HFF-Myc (cell line): ENCODE data around the gene WWOX.

Source experiments
- DNase-seq: peaks from one replicate; pipeline ENCODE4 v3.0.0-alpha.2; 2011; ENCODE audit warnings: low read depth; ENCODE audit errors: extremely low read depth
- H3K4me3 ChIP-seq: replicated peaks from 2 replicates; pipeline ENCODE4 v1.5.1; 2011; ENCODE audit warnings: low read depth, mild to moderate bottlenecking, control low read depth, low read length
- CTCF ChIP-seq: IDR thresholded peaks from 2 replicates; pipeline ENCODE4 v1.5.1; 2012; ENCODE audit warnings: mild to moderate bottlenecking, low read depth, low read length, control low read depth; ENCODE audit errors: missing control alignments

The WWOX gene

DNA sequence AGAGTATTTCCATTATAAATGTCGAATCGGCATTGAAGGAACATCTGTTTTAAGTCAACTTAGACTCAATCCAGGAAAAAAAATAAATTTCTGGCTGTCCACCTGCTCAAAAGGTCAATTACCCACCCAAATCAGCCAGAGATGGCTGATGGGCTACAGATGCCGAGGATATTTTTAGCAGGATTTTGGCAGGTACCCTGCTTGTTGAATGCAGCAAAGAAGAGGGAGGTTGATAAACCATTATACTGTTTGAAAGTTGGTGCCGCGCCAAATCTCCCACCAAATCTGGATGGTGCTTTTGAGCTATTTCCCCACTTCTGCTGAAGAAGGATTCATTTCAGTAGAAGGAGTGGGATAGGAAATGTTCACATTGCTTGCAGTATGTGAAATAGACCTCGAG, 963.4 kb downstream of the WWOX start:
- TF ChIP-seq CTCF = no peak
- no peak for DNase-seq
- H3K4me3 ChIP-seq = no peak overlapping the region

GRCh38 chr16:79064256-79064972, 965.0 kb downstream of the WWOX start:
- no peak overlapping the region for H3K4me3 ChIP-seq
- no peak for TF ChIP-seq CTCF
- no peak for DNase-seq

- DNase-seq = no peak
- no peak overlapping the region for H3K4me3 ChIP-seq
- TF ChIP-seq CTCF = no peak
Measured at GRCh38 chr16:79066561-79066960, 967.1 kb downstream of the WWOX start.

- no peak for DNase-seq
- no peak for TF ChIP-seq CTCF
- H3K4me3 ChIP-seq = no peak overlapping the region
Measured at GRCh38 chr16:79067600-79067999, 968.1 kb downstream of the WWOX start.

DNA sequence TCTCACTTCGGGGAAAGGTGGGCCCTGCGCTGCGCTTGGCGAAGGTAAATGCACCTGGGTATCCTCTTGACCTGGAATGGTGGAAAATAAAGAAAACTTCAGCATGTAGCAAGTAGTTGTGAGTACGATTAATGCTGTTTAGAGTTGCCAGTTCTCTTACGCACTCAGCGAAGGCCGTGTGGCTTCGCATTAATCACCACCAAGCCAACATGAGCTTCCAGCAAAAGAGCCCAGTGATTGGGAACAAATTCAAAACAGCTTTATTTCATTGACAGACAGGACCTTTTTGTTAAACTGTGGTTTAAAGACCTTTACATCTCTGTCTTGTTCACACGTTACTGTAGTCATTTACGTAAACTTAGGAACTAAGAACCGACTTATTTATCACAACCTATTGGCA, 969.7 kb downstream of the WWOX start:
- no peak for DNase-seq
- no peak overlapping the region for H3K4me3 ChIP-seq
- TF ChIP-seq CTCF = no peak

- no peak overlapping the region for H3K4me3 ChIP-seq
- TF ChIP-seq CTCF = no peak
- no peak for DNase-seq
Measured at GRCh38 chr16:79069633-79070032, 970.2 kb downstream of the WWOX start.

DNA sequence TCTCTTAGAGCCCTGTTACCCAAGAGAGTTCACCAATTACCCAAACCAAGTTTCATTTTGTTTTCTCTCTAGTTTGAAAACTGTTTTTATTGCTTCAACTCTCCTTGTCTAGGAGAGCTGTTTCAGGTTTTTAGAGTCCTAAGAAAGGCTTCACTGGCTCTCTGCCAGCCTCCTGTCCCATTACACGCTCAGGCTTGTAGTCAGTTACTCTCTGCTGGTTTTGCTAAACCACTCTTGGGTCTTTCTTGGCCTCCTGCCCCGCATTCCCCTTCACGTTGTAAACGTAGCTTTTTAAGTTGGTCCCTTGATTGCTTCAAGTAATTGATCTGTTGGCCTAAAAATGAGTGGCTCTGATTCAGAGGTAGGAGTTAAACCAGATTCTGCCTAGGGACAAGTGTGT, 972.0 kb downstream of the WWOX start:
- no peak overlapping the region for H3K4me3 ChIP-seq
- DNase-seq = no peak
- TF ChIP-seq CTCF = no peak
